Measurements from ENCODE around the gene AGAP1.

AGAP1 gene

DNA sequence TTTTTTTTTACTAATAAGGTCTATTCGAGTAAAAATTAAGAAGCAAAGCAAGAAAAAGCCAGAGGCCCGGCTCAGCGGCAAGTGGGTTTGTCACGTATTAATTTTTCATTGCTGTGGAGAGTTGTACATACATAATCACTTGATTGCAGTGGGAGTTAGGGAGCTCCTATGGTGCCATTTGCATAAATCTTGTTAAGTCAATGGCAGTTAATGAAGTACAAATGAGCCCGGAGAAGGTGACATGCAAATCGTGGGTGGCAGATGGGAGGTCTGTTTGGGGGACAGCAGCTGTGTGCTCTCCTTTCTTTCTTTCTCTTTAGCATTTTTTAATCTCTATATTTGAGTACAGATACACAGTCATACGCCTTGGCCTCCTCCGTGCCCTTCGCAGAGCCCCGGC is 317.0 kb downstream of the AGAP1 start:
- no peak for DNase-seq (ENCODE audit: low read depth)

DNA sequence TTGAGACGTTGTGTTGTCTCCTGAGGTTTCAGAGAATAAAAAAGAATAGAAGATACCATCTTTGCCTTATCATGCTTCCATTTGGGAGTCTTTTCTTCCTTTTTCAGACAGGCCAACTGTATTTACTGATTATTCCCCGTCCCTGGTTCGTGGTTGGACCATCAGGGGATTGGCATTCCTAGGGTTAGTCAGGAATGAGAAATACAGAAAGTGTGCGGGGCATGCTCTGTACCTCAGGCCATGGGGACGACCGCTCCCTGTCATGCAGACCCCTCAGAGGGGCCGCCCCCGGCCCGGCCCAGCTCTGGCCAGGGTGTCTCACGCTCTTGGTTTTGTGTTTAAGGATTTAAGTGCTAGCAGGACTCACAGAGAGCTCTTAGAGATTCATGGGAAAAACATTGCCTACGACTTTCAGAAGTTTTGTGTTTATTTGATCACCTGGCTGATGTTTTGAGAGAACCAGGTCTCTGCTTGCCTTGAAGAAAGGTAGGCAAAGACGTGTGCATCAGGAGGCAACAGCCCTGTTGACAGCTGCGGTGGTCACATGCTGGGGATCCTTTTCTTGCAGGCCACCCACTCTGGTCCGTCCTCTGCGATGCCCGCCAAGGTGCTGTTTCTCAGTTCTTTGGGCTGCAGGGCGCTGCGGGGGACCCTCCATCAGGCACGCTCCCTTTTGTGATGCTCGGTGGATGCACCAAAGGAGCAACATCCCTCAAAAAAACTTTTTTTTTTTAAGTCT is 317.8 kb downstream of the AGAP1 start:
- no peak for DNase-seq (ENCODE audit: low read depth)

DNA sequence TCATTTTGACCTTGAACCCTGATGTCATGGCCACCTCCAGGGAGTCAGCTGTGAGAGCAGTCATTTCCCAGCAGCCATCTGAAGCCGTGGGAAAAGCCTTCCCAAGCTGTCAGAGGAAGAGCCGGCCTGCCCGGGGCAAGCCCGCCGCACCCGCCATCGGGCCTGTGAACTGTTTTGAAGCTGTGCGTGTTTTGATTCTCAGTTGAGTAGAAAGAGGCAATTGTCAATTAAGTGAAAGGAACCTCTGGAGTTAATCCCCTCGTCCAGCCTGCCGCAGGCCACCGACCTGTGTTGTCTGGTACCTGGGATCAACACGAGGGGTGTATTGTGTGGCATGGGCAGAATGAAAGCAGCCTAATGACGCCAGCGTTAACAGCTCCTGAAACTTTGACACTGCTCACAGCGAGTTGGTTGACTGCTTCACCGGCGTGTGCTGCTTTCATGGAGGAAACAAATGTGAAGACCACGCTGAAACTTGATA is 318.4 kb downstream of the AGAP1 start:
- DNase-seq (ENCODE audit: low read depth): no peak

DNA sequence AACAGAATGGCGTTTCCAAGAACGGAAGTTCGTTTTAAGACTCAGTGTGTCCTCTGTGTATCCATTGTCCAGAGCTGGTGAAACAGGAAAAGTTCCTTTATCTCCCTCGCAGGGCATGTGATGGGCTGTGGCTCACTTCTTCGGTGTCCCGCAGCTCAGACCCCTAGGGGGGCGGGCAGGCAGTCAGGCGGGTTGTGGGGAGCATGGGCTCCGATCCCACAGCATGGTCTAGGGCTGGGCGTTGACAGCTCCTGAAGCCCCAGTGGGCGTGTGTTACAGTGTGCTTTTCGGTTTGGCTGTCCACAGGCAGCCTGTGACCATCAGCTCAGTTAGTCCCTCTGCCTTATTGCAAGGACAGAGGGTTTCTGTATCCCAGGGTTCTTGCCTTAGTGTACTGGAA is 319.6 kb downstream of the AGAP1 start:
- DNase-seq (ENCODE audit: low read depth): no peak

DNA sequence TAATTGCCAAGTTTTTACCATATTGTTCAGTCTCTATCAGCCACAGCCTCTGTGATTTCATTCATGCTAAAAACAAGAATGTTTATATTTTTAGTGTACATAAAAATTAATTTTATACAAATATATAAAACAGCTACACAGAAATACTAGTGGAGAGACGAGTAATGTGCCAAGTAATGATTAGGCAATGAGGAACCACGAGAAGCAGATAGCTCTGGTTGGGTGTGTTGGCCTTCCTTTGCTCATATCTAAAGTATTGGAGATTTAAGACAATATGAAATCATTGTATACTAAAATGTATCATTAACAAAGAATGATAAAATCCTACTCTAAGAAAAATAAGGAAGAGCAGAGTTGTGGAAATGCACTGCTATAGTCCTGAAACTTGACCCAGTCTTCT is 326.7 kb downstream of the AGAP1 start:
- DNase-seq (ENCODE audit: low read depth): no peak

DNA sequence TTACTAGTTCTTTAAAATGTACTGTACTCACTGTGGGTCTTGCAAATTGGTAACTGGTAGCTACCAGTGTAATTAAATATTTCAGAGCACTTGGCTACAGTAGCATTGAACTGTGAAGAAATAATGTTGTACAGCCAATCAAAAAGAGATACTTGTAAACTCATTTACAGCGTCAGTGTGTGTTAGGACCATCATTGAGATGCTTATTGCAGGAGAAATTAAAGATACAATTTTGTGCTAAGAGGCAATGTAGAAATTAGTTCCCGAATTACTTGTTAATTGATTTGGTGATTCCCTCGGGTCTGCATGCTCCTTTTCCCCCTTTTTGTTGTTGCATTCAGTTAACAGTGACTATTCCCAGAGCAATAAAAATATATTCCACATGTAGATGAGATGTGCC is 330.5 kb downstream of the AGAP1 start:
- DNase-seq (ENCODE audit: low read depth): no peak

DNA sequence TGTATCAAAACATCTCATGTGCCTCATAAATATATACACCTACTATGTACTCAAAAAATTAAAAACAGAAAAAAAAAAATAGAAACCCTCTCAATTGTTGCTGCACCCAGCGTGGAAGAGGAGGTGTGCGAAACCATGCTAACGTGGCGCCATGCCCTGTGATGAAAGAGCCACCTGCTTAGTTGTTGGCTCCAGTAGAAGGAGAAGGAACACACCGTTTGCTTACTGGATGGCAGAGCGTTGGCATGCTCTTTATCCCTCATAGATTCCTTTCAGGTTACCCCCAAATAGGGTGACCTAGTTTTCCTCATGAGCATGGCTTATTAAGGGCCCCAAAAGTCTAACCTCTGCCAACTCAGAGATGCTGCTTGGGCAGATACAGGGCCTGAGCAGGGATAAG is 332.1 kb downstream of the AGAP1 start:
- DNase-seq (ENCODE audit: low read depth): no peak

DNA sequence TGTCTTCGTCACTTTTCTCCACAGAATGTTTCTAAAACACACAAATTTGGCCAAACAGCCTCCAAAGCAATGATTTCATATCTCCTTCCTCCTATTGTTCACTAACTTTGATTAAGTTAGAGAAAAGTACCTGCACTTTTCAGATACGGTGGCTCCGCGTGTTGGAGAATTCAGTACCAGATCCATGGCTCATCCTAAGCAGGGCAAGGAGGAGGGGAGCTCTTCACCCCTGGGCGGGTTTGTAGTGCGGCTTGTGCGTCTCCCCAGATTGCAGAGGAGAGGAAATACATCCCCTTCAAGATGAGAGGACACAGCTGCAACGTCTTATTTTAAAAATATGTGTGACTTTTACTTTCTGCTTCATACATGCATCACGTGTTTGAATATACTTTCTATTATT is 333.0 kb downstream of the AGAP1 start:
- DNase-seq (ENCODE audit: low read depth): no peak

DNA sequence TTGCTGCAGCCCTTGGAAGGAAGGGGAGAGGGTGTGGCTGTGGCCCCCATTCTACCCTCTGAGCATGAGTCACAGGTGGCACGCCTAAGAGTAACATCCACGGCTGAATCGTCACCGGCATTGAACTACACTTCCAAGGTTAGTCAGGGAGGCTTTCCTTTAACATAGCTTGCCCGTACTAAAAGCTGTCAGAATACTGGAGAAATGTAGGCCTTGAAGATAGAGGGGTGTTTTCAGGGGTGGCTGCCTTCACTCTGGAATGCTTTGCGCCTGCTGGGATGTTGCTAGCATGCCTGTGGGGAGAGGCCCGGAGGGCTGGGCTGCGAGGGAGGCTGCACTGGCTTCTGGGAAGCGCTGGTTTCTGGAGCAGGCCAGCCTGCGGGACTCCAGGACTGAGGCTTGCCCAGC is 333.7 kb downstream of the AGAP1 start:
- DNase-seq (ENCODE audit: low read depth): no peak

DNA sequence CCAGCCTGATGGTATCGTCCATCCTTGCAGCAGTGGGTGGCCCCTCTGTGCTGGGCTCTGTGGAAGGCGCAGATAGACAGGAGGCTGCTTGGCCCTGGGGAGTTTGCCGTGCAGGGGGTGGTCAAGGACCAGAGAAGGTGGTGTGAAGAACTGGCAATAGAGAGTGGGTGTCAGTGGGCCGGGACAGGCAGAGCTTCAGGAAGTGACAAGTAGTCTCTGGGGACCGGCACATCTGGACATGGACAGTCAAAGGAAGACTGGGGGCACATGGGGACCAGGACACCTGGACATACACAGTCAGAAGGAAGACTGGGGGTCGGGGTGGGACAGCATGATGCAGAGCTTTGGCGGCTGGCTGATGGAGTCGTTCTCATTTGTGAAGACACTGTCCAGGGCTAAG is 335.9 kb downstream of the AGAP1 start:
- DNase-seq (ENCODE audit: low read depth): no peak

DNA sequence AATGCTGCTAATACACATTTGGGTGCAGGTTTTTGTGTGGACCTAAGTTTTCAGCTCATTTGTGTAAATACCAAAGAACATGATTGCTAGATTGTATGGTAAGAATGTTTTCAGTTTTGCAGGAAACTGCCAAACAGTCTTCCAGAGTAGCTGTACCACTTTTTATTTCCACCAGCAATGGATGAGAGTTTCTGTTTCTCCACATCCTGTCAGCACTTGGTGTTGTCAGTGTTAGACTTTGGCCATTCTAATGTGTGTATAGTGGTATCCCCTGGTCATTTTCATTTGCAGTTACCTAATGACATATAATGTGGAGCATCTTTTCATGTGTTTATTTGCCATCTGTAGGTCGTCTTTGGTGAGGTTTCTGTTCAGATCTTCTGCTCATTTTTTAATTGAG is 337.9 kb downstream of the AGAP1 start:
- no peak for DNase-seq (ENCODE audit: low read depth)

DNA sequence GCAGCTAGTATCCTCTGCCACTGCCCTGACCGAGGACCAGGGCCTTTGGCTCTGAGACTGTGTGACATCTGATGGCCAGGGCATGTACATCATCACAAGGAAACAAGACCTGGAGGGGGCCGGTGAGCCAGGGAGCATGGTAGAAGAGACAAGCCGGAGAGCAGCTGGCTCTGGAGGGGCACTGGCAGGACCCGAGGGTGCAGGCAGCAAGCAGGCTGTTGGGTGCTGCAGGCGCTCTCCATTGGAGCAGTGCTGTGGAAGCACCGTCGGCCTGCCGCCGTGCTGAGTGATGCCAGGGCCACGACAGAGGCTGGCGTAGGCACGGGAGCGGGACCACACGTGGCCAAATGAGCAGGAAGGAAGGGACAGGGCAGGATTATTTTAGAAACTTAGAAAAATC is 339.1 kb downstream of the AGAP1 start:
- no peak for DNase-seq (ENCODE audit: low read depth)

DNA sequence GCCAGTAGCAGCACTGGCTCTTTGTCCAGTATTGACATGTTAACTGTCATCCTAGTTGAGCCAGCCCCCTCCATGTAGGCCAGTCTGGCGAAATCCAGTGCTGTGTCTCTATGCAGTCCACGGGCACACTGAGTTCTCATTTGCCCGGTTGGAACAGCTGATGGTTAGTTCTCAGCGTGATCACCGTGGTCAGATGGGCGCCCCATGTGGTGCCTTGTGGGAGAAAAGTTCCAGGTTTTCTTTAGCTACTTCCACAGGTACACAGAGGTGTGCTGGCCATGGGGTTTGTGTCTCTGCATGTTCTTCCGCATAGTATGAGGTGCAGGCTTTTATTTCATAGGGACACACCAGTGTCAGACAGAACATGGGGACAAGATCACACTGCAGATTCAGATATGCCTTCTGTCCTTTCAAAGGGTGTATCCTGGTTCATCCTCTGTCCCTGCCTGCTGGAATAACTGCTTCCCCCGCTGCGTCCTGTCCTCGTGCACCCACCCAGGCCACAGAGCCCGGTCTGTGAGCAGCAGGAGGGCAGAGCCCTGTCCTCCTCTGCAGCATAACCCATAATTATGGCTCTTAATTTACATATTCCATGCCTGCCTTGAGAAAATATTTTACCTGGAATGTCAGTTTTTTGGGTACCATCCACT is 340.3 kb downstream of the AGAP1 start:
- no peak for DNase-seq (ENCODE audit: low read depth)

DNA sequence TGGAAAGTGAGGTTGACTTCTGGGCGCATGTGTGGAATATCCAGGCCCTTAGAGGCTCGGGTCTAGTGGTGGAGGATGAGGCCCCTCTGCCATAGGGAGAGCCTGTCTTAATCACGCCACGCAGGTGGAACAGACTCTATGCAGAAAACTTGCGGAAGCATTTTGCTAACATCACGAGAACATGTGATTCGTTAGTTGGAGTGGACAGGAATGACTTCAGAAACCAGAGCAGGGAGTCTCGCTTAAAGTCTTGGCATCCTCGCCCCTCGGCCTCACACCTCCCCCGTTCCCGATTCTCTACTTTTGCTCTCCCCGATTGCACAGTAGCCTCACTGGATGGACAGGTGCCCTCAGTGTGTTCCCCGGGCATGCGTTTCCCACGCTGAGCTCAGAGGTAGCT is 340.9 kb downstream of the AGAP1 start:
- DNase-seq (ENCODE audit: low read depth): no peak

DNA sequence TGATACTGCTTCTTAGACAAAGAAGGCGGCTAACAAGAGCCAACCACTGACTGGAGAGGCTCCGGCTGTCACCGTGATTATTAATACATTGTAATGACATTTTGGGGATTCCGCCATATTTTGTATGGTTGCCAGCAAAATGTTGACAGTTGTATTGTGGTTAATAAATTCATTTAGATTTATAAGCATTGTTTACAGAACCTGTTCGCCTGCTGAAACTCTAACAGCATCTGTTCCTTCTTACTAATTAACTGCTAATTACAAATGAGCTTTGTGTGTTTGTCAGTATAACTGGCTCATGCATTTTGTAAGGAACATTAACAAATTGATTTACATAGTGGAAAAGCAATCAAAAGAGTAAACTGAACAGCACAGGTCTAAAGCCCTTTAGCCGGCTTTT is 342.0 kb downstream of the AGAP1 start:
- DNase-seq (ENCODE audit: low read depth): no peak

DNA sequence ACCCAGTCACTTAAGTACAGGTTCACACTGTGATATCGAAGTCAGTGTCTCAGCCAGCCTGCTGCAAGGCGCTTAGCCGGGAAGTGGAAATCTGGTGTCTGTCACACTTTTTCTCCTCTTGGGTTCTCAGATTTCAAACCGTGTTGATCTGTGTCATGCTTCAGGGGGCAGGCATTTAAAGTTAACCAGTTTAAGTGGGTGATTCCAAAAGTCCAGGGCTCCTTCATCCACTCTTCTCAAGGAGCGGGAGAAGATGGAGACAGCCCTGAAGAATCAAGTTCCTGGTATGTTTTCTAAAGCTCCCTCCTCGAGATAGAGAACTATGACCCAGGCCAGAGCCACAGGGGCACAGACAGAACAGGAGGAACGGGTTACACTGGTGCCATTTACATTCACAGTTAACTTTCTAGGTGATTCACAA is 342.7 kb downstream of the AGAP1 start:
- no peak for DNase-seq (ENCODE audit: low read depth)

DNA sequence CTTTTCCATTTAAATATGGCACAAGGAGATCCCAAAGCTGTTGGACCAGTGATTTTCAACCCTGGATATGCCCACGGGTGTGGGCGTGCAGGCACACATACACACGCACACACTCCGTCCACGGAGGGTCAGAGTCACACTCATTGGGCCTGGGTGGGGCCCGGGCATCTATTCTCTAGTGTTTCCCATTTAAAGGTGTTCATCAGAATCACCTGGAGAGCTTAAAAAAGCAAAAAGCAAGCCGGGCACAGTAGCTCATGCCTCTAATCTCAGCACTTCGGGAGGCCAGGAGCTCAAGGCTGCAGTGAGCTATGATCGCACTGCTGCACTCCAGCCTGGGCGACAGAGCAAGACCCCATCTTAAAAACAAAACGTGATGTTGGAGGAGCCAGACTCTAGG is 345.4 kb downstream of the AGAP1 start:
- no peak for DNase-seq (ENCODE audit: low read depth)

DNA sequence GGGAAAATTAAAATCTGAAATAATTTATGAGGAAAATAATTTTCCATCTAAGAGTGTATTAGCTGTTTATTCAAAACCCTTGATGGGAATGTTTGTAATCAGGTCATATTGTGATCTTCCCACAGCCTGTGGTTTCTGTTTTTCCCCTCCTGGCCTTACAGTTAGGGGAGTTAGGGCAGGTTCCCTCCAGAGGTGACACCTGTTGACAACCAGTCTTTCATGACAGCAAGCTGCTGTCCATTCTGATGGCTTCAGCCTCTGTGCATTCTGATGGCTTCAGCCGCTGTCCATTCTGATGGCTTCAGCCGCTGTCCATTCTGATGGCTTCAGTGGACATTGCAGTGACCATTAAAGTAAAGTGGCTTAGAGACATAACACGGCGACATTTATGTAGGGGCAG is 346.1 kb downstream of the AGAP1 start:
- no peak for DNase-seq (ENCODE audit: low read depth)

DNA sequence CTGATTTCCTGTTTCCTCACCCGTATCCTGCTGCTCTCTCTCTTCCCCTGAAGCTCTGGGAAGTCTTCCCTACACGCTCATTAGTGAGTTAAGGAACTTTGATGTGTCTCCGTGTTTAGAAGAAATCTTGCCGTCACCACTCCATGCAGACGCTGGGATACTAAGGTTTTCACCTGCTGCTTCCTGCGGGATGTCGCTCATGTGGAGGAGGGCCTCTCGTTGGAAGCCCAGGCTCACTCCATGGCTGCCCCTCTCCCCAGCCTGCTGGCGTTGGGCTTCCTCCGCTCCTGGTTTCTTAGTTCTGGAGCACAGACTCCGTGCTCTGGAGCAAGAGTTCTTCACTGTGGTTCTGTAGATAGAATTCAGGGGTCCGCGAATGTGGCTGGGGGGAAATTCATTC is 348.0 kb downstream of the AGAP1 start:
- DNase-seq (ENCODE audit: low read depth): no peak

DNA sequence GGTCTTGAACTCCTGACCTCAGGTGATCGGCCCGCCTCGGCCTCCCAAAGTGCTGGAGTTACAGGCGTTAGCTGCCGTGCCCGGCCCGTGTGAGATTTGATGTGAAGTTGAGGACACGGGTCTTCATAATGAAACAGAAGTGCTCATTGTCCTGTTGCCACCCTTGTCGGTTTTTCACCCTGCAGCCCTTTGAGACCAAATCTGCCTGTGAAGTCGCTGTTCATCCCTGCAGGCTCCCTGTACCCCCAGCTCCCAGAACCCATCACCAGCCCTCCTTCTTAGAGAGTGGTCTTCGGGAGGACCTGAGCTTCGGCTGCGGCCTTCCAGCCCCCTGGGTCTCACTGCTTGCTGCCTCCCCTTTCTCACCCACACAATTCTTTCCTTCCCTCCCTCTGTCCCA is 349.1 kb downstream of the AGAP1 start:
- DNase-seq (ENCODE audit: low read depth): no peak

DNA sequence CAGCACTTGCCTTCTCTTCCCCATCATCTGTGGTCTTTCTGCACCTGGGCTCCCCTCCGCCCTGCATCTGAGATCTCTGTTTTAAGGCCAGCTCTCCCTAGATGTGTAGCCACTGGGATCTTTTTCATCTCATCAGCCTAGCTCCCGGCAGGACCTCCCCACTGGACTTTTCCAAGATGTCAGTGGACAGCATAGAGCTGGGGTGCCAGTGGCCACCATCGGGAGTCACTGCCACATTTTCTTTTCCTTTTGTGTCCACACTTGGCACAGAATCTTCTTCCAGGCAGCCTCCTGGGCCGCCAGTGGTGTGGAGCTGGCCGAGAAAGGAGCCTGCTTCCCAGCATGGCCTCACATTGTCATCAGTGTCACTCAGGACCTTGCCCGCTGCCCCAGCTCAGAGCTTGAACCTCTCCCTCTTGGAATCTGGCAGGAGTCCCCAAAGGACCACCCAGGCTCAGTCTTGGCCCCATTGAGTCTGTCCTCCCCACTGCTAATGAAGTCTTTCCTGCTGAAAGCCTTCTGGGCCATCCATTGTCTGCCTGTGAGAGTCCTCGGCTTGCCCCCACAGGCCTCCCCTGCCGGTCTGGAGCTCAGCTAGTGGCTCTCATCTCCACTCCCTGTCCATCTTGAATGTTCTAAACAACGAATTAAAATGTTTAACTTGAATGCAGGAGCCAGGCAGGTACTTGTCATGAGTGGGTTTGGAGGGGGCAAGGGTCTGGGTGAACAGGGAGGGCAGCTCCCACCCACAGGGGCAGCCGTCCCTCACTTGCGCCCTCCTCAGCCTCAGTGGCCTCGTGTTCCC is 349.9 kb downstream of the AGAP1 start:
- DNase-seq (ENCODE audit: low read depth): no peak

DNA sequence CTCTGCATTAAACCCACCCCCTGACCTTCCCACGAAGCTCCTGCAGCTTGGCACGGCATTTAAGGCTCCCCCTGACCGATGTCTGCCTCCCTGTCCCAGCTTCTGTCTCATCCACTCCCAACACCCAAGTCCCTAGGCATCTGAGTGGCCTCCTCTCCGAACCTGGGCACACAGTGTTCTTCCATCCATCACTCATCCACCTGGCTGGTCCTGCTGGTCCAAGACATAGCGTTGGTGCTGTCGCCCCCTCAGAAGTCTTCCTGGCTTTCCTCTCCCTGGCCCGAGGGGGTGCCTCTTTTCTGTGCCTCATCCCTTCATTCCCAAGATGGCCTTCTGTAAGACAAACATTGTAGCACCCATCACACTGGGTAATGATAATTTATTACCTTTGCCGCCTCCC is 350.7 kb downstream of the AGAP1 start:
- DNase-seq (ENCODE audit: low read depth): no peak

DNA sequence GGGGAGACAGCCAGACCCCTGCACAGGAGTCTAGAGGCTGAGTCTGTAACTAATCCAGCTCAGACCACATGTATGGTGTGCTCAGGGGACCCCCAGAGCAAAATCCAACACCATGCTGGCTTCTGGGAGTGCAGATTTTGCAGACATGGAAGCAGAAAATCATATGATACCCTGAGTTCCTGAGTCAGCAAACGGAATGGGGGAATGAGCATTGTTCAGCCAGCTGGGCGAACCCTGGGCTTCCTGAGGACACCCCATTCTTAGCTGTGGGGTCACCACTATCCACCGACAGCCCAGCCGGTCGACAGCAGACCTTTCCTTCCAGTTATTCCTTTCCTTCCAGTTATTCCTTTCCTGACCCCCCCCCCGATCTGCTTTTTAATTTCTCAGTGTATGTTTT is 351.4 kb downstream of the AGAP1 start:
- no peak for DNase-seq (ENCODE audit: low read depth)
